ENCODE measurements around the gene MSLN.
A peak's percentile ranks its signal among the peaks of the same experiment; 100 is the strongest.
"Not testable (repeated sequence)": the region's sequence is repeated elsewhere in the genome, so short reads cannot be mapped to it uniquely, and the experiment has no call there.

MSLN gene

DNA sequence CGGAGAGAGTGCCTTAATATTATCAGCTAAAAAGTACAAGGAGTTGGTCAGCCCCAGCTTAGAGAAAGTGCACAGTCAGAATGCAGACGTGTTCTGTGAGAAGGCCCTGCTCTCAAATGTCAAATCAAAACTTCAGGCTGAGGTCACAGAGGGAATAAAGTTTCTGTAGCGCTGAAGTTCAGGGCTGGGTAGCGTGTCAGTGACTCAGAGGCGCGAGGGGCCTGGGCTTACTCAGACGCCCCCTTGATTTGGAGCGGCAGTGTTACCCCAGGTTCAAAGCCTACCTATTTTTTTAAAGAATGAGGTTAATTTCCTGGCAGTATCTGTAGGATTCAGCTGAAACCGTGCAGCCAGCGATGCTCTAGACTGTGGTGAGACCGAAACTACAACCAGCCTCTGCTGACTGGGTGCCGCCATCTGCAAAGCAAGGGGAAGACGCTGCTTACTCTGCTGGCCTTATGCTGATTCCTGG lies 24.5 kb upstream of the MSLN start:
- no peak for DNase-seq (ENCODE audit: low read depth)

- DNase-seq (ENCODE audit: low read depth), result no peak
Observed at GRCh38 chr16:736936-737481, 23.5 kb upstream of the MSLN start.

GRCh38 chr16:739560-740458 lies 20.7 kb upstream of the MSLN start:
- no peak for DNase-seq (ENCODE audit: low read depth)

DNA sequence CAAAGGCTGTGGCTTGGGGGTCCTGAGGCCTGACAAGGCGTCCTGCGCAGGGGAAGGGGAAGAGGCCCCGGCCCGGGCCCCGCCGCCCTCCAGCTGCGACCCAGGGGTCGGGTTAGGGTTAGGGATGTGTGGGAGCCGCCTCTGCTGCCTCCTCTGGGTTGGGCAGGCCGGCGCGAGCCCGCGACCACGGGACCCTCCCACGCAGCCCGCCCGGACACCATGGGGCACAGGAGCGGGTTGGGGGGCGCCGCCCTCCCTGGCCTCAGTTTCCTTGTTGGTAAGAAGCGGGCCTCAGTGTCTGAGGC lies 20.1 kb upstream of the MSLN start:
- no peak for DNase-seq (ENCODE audit: low read depth)

DNA sequence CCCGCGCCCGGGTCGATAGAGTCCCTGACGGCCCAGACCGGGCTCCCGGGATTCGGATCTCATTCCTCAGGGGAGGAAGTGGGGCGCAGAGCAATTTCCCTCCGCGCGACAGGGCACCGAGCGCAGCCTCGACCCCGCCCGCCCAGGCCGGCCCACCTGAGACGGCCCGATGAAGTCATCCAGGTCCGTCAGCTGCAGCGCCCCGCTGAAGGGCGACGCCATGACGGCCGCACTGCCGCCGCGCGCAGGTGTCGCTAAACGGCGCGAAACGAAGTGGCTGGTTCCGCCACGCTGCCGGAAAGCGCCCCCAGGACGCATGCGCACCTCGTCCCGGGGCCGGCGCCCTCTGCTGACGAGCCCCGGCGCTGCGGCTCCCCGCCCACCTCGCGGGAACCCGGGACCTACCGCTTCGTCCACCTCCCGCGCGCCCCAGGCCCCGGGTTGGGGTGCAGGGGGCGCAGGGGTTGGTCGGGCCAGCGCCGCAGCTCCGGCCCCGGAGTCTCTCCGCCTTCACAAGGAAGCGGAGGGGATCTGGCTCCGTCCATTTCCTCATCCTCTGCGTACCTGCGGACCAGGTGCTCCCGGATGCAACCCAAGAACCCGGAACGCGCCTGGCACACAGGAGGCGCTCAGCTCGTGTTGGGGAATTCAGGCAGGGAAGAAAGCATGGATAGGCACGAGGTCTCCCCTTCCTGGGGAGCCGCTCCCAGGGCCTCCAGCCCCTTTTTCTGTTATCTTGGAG lies 19.6 kb upstream of the MSLN start, which contains the start of gene CIAO3:
Gene CIAO3 (minus strand): TSS at position 234 of the 742 bp plus-strand sequence. CDS start 12 bp downstream, at position 222.
- peak; percentile 89 for DNase-seq (ENCODE audit: low read depth)

DNA sequence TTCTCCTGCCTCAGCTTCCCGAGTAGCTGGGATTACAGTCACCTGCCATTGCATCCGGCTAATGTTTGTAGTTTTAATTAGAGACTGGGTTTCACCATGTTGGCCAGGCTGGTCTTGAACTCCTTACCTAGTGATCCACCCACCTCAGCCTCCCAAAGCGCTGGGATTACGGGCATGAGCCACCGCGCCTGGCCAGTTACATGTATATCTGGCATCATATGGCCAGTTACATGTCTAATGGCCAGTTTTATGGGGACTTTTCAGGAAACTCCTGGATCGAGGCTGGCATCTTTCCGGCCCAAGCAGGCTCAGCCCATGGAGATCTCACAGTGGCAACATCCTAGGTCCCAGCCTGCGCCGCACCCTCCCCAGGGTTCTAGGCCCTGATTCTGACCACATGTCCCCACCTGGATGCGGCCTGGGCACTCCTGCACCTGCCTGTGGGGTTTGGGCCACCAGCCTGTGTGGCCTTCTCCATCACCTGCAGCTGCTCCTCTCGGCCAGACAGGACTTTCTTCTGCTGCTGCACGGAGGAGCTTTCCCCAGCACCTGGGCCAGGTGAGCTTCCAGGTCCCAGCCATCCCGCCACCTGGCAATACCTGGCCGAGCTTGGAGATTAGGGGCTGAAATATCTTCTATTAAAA lies 18.4 kb upstream of the MSLN start:
- DNase-seq (ENCODE audit: low read depth), result no peak

DNA sequence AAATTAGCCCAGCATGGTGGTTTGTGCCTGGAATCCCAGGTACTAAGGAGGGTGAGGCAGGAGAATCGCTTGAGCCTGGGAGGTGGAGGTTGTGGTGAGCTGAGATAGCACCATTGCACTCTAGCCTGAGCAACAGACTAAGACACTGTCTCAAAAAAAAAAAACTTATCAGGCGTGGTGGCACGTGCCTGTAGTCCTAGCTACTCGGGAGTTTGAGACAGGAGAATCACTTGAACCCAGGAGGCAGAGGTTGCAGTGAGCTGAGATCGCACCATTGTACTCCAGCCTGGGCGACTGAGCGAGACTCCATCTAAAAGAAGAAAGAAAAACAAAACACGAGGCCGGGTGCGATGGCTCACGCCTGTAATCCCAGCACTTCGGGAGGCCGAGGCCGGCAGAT lies 17.6 kb upstream of the MSLN start:
- not testable (repeated sequence) for DNase-seq (ENCODE audit: low read depth)

DNA sequence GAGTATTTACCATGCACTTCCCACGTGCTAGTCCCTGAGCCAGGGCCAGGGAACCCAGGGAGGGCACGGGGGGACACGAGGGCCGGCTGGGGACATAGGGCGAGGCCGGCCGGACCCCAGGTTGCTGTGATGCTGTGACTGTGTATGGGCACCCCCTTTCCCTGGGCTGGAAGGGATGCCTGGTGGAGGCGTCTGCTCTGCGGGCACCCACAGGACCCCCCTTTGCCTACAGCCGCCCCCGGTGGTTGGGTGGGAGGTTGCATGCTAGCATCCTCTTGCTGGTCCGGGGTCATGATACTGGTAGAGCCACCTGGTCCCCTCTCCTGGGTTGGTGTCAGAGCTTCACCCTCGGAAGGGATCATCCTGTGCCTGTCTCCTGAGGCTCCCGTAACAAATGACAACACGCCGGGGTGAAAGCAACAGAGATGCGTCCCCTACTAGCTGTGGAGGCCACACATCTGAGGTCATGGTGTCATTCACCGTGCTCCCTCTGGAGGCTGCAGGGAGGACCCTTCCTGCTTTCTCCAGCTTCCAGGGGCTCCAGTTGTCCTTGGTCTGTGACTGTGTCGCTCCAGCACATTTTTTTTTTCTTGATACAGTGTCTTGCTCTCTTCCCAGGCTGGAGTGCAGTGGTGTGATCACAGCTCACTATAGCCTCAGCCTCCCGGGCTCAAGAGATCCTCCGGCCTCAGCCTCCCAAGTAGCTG lies 16.6 kb upstream of the MSLN start:
- DNase-seq (ENCODE audit: low read depth), result no peak

DNA sequence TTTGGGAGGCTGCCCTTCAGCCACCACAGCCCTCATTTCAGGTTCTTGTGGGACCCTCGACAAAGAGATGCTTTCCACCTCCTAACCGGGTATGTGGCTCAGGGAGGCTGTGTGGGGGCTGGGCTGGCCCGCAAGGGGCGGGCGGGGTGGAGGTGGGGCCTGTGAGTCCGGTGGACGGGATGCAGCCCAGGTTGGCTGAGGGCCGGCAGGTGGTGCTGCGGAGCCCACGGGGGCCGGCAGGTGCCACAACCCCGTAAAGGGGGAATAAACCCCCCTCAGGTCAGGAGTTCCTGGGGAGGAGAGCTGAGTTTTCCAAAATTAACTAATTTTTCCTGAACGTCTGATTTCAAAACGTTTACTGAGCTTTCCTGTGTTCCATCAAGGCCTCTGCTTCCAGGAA lies 14.8 kb upstream of the MSLN start:
- DNase-seq (ENCODE audit: low read depth), result no peak

DNA sequence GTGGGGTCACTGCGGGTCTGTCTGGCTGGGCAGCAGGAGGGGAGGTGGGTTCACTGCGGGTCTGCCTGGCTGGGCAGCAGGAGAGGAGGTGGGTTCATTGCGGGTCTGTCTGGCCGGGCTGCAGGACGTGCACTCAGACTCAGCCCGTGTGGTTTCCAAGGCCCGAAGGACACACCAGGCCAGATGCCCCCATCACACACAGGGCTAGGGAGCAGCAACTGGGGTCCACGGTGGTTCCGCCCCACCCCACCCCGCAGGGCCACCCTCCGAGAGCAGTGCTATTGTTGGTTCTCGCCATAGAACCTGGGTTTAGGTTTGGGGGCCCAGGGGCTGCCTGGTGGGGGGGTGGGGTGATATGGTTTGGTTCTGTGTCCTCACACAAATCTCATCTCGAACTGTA lies 13.9 kb upstream of the MSLN start:
- no peak for DNase-seq (ENCODE audit: low read depth)

GRCh38 chr16:747978-748746 lies 12.4 kb upstream of the MSLN start:
- no peak for DNase-seq (ENCODE audit: low read depth)

- DNase-seq (ENCODE audit: low read depth), result no peak
Observed at GRCh38 chr16:749010-749409, 11.5 kb upstream of the MSLN start.

- DNase-seq (ENCODE audit: low read depth), result no peak
Observed at GRCh38 chr16:750485-750884, 10.0 kb upstream of the MSLN start.

- no peak for DNase-seq (ENCODE audit: low read depth)
Observed at GRCh38 chr16:751152-752006, 9.2 kb upstream of the MSLN start.

DNA sequence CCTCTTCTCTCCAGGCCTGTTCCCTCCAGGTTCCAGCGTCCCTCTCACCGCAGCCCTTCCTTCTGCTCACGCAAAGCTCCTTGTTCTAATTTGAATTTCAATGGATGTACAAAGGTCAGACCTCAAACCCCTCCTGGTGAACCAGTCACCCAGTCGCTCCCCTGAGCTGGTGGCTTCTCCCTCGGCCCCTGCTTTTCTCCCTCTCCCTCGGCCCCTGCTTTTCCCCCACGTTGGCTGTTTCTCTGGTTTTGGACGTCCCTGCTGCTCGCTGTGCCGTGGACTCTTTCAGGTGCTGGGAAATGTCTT lies 8.6 kb upstream of the MSLN start:
- no peak for DNase-seq (ENCODE audit: low read depth)

- not testable (repeated sequence) for DNase-seq (ENCODE audit: low read depth)
Observed at GRCh38 chr16:754121-754607, 6.4 kb upstream of the MSLN start.

DNA sequence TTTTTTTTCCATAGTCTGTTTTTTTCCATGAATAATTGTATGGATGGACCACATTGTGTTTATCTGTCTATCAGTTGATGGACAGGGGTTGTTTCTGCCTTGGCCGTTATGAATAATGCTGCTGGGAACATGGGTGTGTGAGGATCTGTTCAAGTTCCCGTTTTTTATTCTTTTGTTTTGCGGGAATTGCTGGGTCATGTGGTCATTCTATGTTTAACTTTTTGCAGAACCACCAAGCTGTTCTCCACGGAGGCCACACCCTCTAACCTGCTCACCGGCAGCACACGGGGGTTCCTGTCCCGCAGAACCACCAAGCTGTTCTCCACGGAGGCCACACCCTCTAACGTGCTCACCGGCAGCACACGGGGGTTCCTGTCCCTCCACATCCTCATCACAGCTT lies 5.9 kb upstream of the MSLN start:
- no peak for DNase-seq (ENCODE audit: low read depth)

DNA sequence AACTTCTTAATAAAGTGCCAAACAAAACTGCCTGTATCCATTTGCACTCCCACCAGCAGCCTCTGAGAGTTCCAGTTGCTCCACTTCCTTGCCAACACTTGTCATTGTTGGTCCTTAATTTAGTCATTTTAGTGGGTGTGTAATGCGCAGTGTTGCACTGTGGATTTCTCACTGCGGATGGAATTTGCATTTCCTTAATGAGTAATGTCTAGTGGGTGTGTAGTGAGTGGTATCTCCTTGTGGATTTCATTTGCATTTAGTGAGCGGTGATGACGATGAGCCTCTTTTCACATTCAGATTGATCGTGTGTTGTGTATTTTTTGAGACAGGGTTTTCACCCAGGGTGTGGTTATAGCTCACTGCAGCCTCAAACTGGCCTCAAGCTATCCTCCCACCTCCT lies 4.1 kb upstream of the MSLN start:
- no peak for DNase-seq (ENCODE audit: low read depth)

DNA sequence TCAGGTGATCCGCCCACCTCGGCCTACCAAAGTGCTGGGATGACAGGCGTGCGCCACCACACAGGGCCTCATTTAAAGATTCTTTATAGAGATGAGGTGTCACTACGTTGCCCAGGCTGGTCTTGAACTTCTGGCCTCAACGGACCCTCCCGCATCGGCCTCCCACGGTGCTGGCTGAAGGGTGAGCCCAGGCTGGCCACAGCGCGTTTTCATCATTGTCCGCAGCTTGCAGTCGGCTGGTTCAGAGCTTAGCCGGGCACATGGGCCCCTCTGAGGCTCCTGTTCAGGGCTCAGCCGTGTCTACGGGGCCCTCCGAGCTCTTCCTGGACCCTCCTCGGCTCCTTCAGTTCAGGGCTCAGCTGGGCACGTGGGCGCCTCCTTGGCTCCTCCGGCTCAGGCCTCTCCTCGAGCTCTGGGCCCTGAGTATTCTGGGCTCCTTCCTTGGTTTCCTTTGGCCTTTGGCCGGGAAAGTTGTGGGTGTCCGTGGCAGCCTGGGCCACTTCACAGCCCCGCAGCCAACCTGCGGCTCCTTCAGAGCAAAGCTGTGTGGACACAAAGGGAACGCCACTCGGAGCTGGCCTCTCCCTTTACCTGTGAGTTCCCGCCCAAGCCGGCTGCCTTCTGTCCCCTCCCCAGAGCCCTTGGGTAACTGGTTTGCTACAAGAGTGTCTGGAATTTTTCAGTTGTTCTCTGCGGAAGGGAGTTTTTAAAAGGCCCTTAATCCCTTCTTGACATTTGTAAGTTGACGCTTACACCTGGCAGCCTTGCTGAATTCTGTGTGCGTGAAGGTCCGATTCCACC lies 1.2 kb upstream of the MSLN start:
- DNase-seq (ENCODE audit: low read depth), result no peak
